Thoracic aorta (tissue), 2 donors: ENCODE measurements around the gene ERAL1. TPM values are rescaled to one million over a fixed set of nuclear protein-coding genes. Genes with fewer than 3 reads are reported as not detected.

Source experiments
- ATAC-seq: fragments of 150-250 bp; one replicate; pipeline ENCODE4 v1.8.0; 2017; ENCODE audit warnings: low read depth; ENCODE audit not compliant: insufficient number of reproducible peaks, low FRiP score
- DNase-seq: peaks from one replicate; pipeline ENCODE4 v3.0.0-alpha.2; 2020; ENCODE audit warnings: low spot score
- H3K27ac ChIP-seq, 2 donors: fragments of 200-600 bp; sonication (generic); 1 replicate in 1 of 2; 2 replicates in 1 of 2; pipeline ENCODE4 v1.5.1; 2016; ENCODE audit warnings: mild to moderate bottlenecking in 2 of 2, moderate library complexity in 2 of 2
- H3K27me3 ChIP-seq: fragments of 200-600 bp; sonication (generic); replicated peaks from 2 replicates; pipeline ENCODE4 v1.6.0; 2016; ENCODE audit warnings: mild to moderate bottlenecking; ENCODE audit not compliant: insufficient read depth
- H3K36me3 ChIP-seq: fragments of 200-600 bp; sonication (generic); one replicate; pipeline ENCODE4 v1.5.1; 2016
- H3K4me1 ChIP-seq, 2 donors: fragments of 200-600 bp; sonication (generic); 1 replicate in 1 of 2; 2 replicates in 1 of 2; pipeline versions ENCODE4 v1.5.1 to v1.6.0; 2016; ENCODE audit warnings: low read depth in 2 of 2, mild to moderate bottlenecking in 1 of 2; ENCODE audit not compliant: control insufficient read depth in 1 of 2
- H3K4me3 ChIP-seq: fragments of 200-600 bp; sonication (generic); 2 replicates; pipeline ENCODE4 v1.5.1; 2016; ENCODE audit warnings: mild to moderate bottlenecking
- H3K9me3 ChIP-seq: fragments of 200-600 bp; sonication (generic); 2 replicates; pipeline ENCODE4 v1.5.1; 2016
- total RNA-seq, 2 donors: library from RNA; depleted of rRNA; stranded (reverse); fragments of >200 nt; gene quantifications; one replicate each; pipeline versions ENCODE4 v1.1.0 to v1.2.3, GENCODE V29; 2016
- TF ChIP-seq, protein P1 (sequence below): fragments of 200-600 bp; sonication (generic); IDR thresholded peaks from one replicate; pipeline ENCODE4 v1.5.1; 2019; ENCODE audit warnings: antibody characterized with exemption

The ERAL1 gene
- total RNA-seq, 2 donors from 2014 or later, result 30.6 to 34.6 TPM

DNA sequence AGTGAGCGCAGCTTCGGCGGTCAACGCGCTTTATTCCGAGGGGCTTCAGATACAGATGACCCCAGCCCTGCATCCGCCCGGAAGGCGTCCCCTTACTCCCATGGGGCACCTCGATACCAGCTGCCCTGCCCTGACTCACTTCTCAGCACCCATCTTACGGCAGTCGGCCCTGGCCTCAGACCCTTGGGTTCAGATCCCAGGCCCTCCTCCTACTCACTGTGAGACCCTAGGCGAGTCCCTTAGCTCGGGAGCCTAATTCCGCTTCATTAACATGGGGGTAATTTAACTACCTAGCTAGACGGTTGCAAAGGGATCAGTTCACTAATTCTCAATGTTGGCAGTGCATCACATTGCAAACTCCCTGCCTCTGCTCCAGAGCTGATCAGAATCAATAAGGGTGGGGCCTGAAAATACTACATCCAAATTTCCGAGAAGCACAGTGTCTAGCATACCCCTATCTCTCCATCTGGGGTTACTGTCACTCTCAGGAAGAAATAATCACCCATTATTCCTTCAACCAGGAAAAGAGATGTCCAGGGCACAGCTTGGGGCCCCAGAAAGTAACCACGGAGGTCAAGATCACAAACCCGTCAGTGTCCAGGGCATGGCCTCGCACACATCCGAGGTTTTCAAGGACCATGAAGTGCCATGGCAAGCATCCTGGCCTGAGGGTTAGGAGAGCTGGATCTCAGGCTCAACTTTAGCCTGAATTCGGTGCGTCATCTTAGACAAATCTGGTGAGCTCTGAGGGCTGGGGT lies 43.1 kb downstream of the ERAL1 start:
- DNase-seq, result no peak
- H3K4me1 ChIP-seq, result peaks cover 20 to 46% of the 10 kb centered on the region in 2 donors

DNA sequence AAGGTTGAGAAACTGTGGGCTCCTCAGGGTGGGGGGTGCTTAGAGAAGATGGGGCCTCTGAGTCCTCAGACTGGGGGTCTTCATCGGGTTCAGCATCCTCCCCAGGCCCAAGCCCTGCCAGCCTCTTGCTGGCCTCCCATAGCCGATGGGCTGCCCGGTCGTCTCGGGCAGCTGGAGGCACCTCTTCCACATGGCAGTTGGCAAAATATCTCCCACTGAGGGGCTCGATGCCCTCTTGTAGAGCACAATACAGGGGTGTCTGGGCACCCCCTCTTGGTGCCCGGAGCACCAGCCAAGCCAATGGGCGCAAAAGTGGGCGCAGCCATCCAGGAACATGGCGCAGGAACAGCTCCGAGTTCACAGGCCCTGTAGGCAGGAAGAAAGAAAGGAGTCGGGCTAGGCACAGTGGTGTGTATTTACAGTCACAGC lies 43.7 kb downstream of the ERAL1 start:
- H3K27ac ChIP-seq, result peak overlapping the region; percentile 88 to 97
- no peaks in the 10 kb centered on the region for H3K36me3 ChIP-seq

More for the DNA sequence above, 43.1 kb downstream of the ERAL1 start:
- no peak for ATAC-seq
- peak overlapping the region; percentile 95 for H3K4me3 ChIP-seq
- H3K9me3 ChIP-seq, result no peaks in the 10 kb centered on the region
- no peaks in the 10 kb centered on the region for H3K27me3 ChIP-seq
- peak overlapping the region; percentile 88 to 97 for H3K27ac ChIP-seq
- TF ChIP-seq, protein P1, sequence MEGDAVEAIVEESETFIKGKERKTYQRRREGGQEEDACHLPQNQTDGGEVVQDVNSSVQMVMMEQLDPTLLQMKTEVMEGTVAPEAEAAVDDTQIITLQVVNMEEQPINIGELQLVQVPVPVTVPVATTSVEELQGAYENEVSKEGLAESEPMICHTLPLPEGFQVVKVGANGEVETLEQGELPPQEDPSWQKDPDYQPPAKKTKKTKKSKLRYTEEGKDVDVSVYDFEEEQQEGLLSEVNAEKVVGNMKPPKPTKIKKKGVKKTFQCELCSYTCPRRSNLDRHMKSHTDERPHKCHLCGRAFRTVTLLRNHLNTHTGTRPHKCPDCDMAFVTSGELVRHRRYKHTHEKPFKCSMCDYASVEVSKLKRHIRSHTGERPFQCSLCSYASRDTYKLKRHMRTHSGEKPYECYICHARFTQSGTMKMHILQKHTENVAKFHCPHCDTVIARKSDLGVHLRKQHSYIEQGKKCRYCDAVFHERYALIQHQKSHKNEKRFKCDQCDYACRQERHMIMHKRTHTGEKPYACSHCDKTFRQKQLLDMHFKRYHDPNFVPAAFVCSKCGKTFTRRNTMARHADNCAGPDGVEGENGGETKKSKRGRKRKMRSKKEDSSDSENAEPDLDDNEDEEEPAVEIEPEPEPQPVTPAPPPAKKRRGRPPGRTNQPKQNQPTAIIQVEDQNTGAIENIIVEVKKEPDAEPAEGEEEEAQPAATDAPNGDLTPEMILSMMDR, result no peak
- no peaks in the 10 kb centered on the region for H3K36me3 ChIP-seq

DNA sequence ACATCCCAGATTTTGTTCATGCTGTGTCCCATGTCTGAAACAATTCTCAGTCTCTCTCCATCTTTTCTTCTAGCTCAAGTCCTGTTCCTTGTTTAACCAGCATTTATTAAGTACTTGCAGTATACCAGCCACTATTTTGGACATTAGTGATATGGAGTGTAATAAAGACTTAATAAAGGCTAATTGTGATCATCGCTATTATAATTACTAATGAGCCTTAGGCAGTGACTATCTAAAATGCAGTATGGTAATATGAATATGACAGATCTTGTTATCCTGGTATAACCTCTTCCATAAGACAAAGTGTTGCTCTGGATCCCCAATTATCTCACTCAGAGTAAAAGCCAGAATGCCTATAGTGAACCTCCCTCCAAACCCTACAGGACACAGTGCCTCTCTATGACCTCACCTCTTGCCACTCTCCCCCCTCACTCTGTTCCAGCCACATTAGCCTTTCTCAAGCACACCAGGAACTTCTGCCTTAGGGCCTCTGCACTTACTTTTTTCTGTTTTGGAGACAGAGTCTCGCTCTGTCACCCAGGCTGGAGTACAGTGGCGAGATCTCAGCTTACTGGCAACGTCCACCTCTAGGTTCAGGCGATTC lies 44.5 kb downstream of the ERAL1 start:
- Histone ChIP-seq H3K27ac (peak overlapping the region in 1 of 2 donors; percentile 97), H3K4me3 (no peak overlapping the region), H3K36me3 (no peaks in the 10 kb centered on the region), H3K4me1 (peaks cover 20 to 38% of the 10 kb centered on the region in 2 donors), H3K27me3 (no peaks in the 10 kb centered on the region), H3K9me3 (no peaks in the 10 kb centered on the region)
- DNase-seq (no peak), ATAC-seq (no peak)
- TF ChIP-seq, protein P1, result no peak

More for the DNA sequence above, 43.7 kb downstream of the ERAL1 start:
- ATAC-seq (no peak), DNase-seq (no peak)
- Histone ChIP-seq H3K4me1 (peaks cover 20 to 46% of the 10 kb centered on the region in 2 donors), H3K4me3 (no peak overlapping the region), H3K9me3 (no peaks in the 10 kb centered on the region), H3K27me3 (no peaks in the 10 kb centered on the region)
- TF ChIP-seq, protein P1, result no peak

DNA sequence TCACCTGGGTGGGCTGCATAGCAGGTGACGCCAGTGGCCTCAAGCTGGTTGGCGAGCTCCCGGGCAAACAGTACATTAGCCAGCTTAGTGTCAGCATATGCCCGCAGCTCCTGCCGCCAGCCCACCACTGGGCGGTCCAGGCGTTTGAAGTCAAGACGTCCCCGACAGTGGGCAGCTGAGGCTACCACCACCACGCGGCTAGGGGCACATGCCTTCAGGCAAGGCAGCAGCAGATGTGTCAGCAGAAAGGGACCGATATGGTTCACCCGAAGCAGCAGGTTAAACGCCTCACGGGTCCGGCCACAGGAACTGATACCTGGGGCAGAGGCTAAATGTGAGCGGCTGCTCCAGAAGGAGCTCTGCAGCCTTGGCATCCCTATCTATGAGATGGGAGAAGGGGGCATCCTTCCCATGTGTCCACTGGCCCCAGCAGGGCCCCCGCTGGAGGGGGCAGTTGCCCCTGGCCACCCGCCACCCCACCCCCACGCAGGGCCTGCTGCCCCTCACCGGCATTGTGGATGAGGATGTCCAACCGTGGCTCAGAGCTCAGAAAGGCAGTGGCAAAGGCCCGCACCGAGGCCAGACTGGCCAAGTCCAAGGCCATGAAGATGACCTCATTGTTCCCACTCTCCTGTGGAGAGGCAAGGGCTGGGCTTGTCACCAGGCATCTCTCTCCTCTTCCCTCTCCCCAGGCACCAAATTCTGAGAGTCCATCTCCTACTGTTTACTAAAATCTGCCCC lies 46.3 kb downstream of the ERAL1 start:
- DNase-seq, result no peak
- ATAC-seq, result no peak
- TF ChIP-seq, protein P1, result no peak
- Histone ChIP-seq H3K9me3 (no peaks in the 10 kb centered on the region), H3K27ac (no peak overlapping the region), H3K4me1 (peaks cover 13 to 31% of the 10 kb centered on the region in 2 donors), H3K36me3 (peaks cover 5% of the 10 kb centered on the region), H3K27me3 (no peaks in the 10 kb centered on the region), H3K4me3 (no peak overlapping the region)
